NCI-H128 (cell line): ENCODE measurements around the gene RPS16.

Source experiments
- DNase-seq: peaks from one replicate; lab custom pipeline; 2025; ENCODE audit not compliant: unreplicated experiment; lab: John Stamatoyannopoulos, UW

RPS16 gene

DNA sequence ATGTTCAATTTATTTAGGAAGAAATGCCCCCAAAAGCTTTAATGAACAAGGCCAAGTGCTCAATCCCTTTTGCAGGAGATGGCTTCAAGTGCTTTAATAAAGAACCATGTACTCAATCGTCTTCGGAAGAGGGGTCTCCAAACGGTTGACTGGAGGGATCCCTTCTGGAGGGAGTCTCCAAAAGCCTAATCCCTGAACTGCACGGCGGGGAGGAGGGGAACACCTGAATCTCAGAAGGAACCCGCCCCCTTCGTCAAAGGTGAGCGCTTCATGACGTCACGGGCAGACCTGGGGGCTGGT, 45.3 kb downstream of the RPS16 start:
- DNase-seq, result no peak

- DNase-seq, result no peak
Measured at GRCh38 chr19:39389631-39390414, 45.9 kb downstream of the RPS16 start.

- no peak for DNase-seq
Measured at GRCh38 chr19:39388657-39389056, 47.1 kb downstream of the RPS16 start.

DNA sequence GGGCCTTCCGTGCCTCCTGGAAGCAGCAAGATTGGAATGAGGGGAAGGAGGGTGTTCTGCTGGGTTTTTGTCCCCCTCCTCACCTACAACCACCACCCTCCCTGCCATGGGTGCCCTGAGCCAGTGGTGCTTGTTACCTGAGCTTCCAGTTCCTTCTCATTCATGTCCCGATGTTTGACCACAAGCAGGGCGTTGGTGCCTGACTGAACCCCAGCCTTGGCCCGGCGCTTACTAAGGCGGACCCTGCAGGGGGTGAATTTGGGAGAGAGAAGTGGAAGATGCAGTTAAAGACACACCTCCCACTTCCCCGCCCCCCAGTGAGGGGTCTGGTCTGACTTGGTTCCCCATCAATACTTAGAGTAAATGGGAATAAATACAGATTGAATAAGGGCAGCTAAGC, 49.2 kb downstream of the RPS16 start:
- DNase-seq, result no peak

- no peak for DNase-seq
Measured at GRCh38 chr19:39385629-39386411, 49.9 kb downstream of the RPS16 start.

DNA sequence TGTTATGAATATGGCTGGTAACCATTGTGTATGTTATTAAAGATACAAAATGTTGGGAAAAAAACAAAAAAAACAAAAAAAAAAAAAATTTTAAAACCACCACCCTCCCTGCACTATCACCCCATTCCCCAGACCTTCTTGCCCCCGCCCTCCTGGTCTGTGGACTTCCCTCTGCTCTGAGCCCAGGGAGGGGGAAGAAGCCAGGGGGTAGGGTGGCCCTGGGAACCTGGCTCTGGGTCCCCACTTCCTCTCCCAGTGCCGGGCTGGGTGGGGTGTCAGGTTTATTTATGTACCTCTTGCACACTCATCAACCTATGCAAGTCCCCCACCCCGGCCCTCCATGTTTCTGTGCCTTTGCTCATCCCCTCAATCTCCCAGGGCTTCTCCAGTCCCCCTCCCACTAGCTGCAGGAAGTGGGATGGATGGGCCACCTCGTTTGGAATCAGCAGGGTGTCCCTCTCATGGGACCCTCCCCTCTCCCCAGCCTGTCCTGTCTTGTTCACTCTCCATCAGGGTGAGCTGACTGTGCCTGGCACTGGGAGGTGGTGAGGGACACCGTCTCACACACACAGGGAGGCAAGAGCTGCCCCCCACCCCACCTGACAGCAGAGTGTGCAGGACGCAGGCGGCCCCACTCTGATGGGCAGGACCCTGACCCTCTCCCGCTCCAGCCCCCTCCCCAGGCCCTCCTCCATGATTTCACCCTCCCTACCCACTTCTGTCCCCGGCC, 50.7 kb downstream of the RPS16 start:
- no peak for DNase-seq
